H1 (cell line): ENCODE data around the gene CD28. TPM values are rescaled to one million over a fixed set of nuclear protein-coding genes. Genes with fewer than 3 reads are reported as not detected.

Source experiments
- CTCF ChIA-PET: fragments of 300-600 bp; sonication (Branson Sonifier 250); formaldehyde crosslinking; loops from one replicate; lab custom pipeline; 2021; ENCODE audit not compliant: partially characterized antibody; lab: Charles Lee
- POLR2A ChIA-PET: fragments of 300-600 bp; sonication (Branson Sonifier 250); formaldehyde crosslinking; loops from one replicate; lab custom pipeline; 2021; ENCODE audit warnings: inconsistent platforms; ENCODE audit not compliant: partially characterized antibody; lab: Charles Lee
- DNase-seq, 2 experiments: peaks; one replicate each; pipeline versions ENCODE4 v3.0.0 to v3.0.0-alpha.2; 2010 to 2022; ENCODE audit warnings: low spot score in 2 of 2, low read depth in 1 of 2, mixed read lengths in 1 of 2
- FAIRE-seq: peaks from 2 replicates; lab custom pipeline; 2011; peaks lifted over from hg19 to GRCh38; lab: Jason Lieb, UNC
- H2AFZ ChIP-seq: 2 replicates; pipeline ENCODE4 v1.8.1; 2012; ENCODE audit warnings: low read length, inconsistent platforms
- H2AK5ac ChIP-seq: 2 replicates; pipeline ENCODE4 v1.6.1; 2013; ENCODE audit warnings: low read depth, low read length
- H2BK120ac ChIP-seq: replicated peaks from 2 replicates; pipeline ENCODE3; 2013; ENCODE audit warnings: low read depth, low read length, inconsistent platforms
- H2BK12ac ChIP-seq: 2 replicates; pipeline ENCODE4 v1.6.1; 2013; ENCODE audit warnings: low read depth, low read length
- H2BK15ac ChIP-seq: 2 replicates; pipeline ENCODE4 v1.6.1; 2013; ENCODE audit warnings: low read length
- H2BK20ac ChIP-seq: 2 replicates; pipeline ENCODE4 v1.6.1; 2013; ENCODE audit warnings: low read length
- H2BK5ac ChIP-seq: 2 replicates; pipeline ENCODE4 v1.6.1; 2013; ENCODE audit warnings: low read depth, low read length
- H3K14ac ChIP-seq: 2 replicates; pipeline ENCODE4 v1.6.1; 2013; ENCODE audit warnings: inconsistent platforms; ENCODE audit not compliant: insufficient read length
- H3K18ac ChIP-seq: 2 replicates; pipeline ENCODE4 v1.6.1; 2013; ENCODE audit warnings: low read length; ENCODE audit errors: extremely low read depth
- H3K23ac ChIP-seq: 2 replicates; pipeline ENCODE4 v1.6.1; 2013; ENCODE audit warnings: inconsistent platforms; ENCODE audit not compliant: insufficient read length
- H3K23me2 ChIP-seq: 2 replicates; pipeline ENCODE4 v1.6.1; 2013; ENCODE audit warnings: low read depth, low read length
- H3K27ac ChIP-seq: 2 replicates; pipeline ENCODE4 v1.6.1; 2011; ENCODE audit warnings: low read depth, low read length, inconsistent platforms
- H3K27me3 ChIP-seq, 4 experiments: replicated peaks in 1 of 4; 1 replicate in 1 of 4; 2 replicates in 3 of 4; pipeline versions ENCODE4 v1.6.1 to v1.8.1; 2011 to 2013; ENCODE audit warnings: low read length in 3 of 4, mild to moderate bottlenecking in 3 of 4, inconsistent platforms in 2 of 4, mixed read lengths in 2 of 4, moderate library complexity in 1 of 4; ENCODE audit not compliant: control insufficient read depth in 3 of 4, insufficient read depth in 3 of 4; ENCODE audit errors: extremely low read depth in 1 of 4
- H3K36me3 ChIP-seq, 4 experiments: 2 replicates each; pipeline versions ENCODE4 v1.6.1 to v1.8.1; 2011 to 2013; ENCODE audit warnings: mild to moderate bottlenecking in 4 of 4, low read length in 3 of 4, moderate library complexity in 2 of 4, control low read depth in 1 of 4, inconsistent platforms in 1 of 4; ENCODE audit not compliant: insufficient read depth in 4 of 4, control insufficient read depth in 2 of 4
- H3K4ac ChIP-seq: replicated peaks from 2 replicates; pipeline ENCODE3; 2013; ENCODE audit warnings: low read length, low read depth, mixed read lengths, inconsistent platforms; ENCODE audit not compliant: insufficient read length
- H3K4me1 ChIP-seq, 4 experiments: replicated peaks in 1 of 4; 1 replicate in 1 of 4; 2 replicates in 3 of 4; pipeline versions ENCODE4 v1.6.1 to v1.8.1; 2011 to 2013; ENCODE audit warnings: low read length in 3 of 4, inconsistent platforms in 2 of 4, mixed read lengths in 1 of 4; ENCODE audit not compliant: insufficient read depth in 4 of 4, control insufficient read depth in 3 of 4
- H3K4me2 ChIP-seq, 2 experiments: 2 replicates each; pipeline versions ENCODE4 v1.6.1 to v1.8.1; 2011 to 2013; ENCODE audit warnings: low read depth in 2 of 2, low read length in 2 of 2, control low read depth in 1 of 2, inconsistent platforms in 1 of 2, mild to moderate bottlenecking in 1 of 2; ENCODE audit not compliant: insufficient read depth in 1 of 2
- H3K4me3 ChIP-seq, 4 experiments: fragments of 200-600, 300-600 bp in 1 of 4; sonication (generic), shearing (Covaris generic), sonication (Bioruptor Twin) in 1 of 4; 2 replicates each; pipeline versions ENCODE4 v1.5.1 to v1.8.1; 2011 to 2016; ENCODE audit warnings: low read length in 4 of 4, low read depth in 3 of 4, control low read depth in 2 of 4, inconsistent platforms in 2 of 4, mild to moderate bottlenecking in 2 of 4, mixed read lengths in 1 of 4, moderate library complexity in 1 of 4; ENCODE audit not compliant: insufficient read depth in 2 of 4; ENCODE audit errors: extremely low read depth in 1 of 4
- H3K56ac ChIP-seq: replicated peaks from 2 replicates; pipeline ENCODE3; 2013; ENCODE audit warnings: low read depth, mild to moderate bottlenecking, mixed read lengths, low read length, inconsistent platforms; ENCODE audit not compliant: insufficient read length
- H3K79me1 ChIP-seq: 2 replicates; pipeline ENCODE4 v1.6.1; 2013; ENCODE audit warnings: low read depth, low read length, control low read depth
- H3K79me2 ChIP-seq, 2 experiments: 2 replicates each; pipeline versions ENCODE4 v1.6.1 to v1.8.1; 2012 to 2013; ENCODE audit warnings: low read length in 2 of 2, mild to moderate bottlenecking in 2 of 2, inconsistent platforms in 1 of 2; ENCODE audit not compliant: insufficient read depth in 2 of 2, control insufficient read depth in 1 of 2
- H3K9ac ChIP-seq, 4 experiments: replicated peaks in 1 of 4; 1 replicate in 1 of 4; 2 replicates in 3 of 4; pipeline versions ENCODE4 v1.6.1 to v1.8.1; 2011 to 2013; ENCODE audit warnings: low read depth in 3 of 4, low read length in 3 of 4, control low read depth in 2 of 4, mild to moderate bottlenecking in 2 of 4, moderate library complexity in 2 of 4, inconsistent platforms in 1 of 4; ENCODE audit errors: extremely low read depth in 1 of 4
- H3K9me3 ChIP-seq, 2 experiments: 2 replicates each; pipeline versions ENCODE4 v1.6.1 to v1.8.1; 2012 to 2013; ENCODE audit warnings: mild to moderate bottlenecking in 2 of 2, moderate library complexity in 2 of 2, control low read depth in 1 of 2, inconsistent platforms in 1 of 2, low read depth in 1 of 2, low read length in 1 of 2, mixed read lengths in 1 of 2; ENCODE audit not compliant: insufficient read depth in 2 of 2
- H4K20me1 ChIP-seq, 2 experiments: replicated peaks in 1 of 2; 2 replicates each; pipeline versions ENCODE3 to v1.8.1; 2011 to 2013; ENCODE audit warnings: inconsistent platforms in 2 of 2, low read length in 2 of 2, mild to moderate bottlenecking in 1 of 2; ENCODE audit not compliant: insufficient read depth in 2 of 2, control insufficient read depth in 1 of 2
- H4K5ac ChIP-seq: 2 replicates; pipeline ENCODE4 v1.6.1; 2013; ENCODE audit warnings: low read length, low read depth, mixed read lengths, inconsistent platforms; ENCODE audit not compliant: insufficient read length
- H4K8ac ChIP-seq: 2 replicates; pipeline ENCODE4 v1.8.0; 2013; ENCODE audit warnings: mild to moderate bottlenecking, moderate library complexity, low read length, inconsistent platforms; ENCODE audit not compliant: insufficient read depth; ENCODE audit errors: extremely low read depth
- H4K91ac ChIP-seq: replicated peaks from 2 replicates; pipeline ENCODE3; 2013; ENCODE audit warnings: low read length, mixed read lengths, inconsistent platforms; ENCODE audit not compliant: insufficient read length
- POLR2AphosphoS5 ChIP-seq: IDR thresholded peaks from 2 replicates; pipeline ENCODE4 v1.6.1; 2011; ENCODE audit warnings: low read depth, low read length
- WGBS, 2 experiments: shearing (Covaris generic) in 1 of 2; methylation state at CpG; one replicate each; pipeline versions ENCODE4 v1.1.6 to v1.1.7; 2013 to 2015; ENCODE audit warnings: low lambda C conversion rate in 2 of 2, mixed read lengths in 2 of 2, inconsistent platforms in 1 of 2, low coverage in 1 of 2, missing lambda C conversion rate in 1 of 2; ENCODE audit not compliant: insufficient replicate concordance in 2 of 2, insufficient coverage in 1 of 2, insufficient read length in 1 of 2; ENCODE audit errors: extremely low coverage in 1 of 2, missing lambda C conversion rate in 1 of 2; 5-methylcytosine and 5-hydroxymethylcytosine counted together
- polyA plus RNA-seq, 7 experiments: library from polyadenylated mRNA; depleted of rRNA in 3 of 7; stranded (reverse) in 5 of 7; unstranded in 2 of 7; fragments of >200 nt in 5 of 7; fragments of 200-250 nt in 2 of 7; gene quantifications; 1 replicate in 5 of 7; 2 replicates in 1 of 7; 4 replicates in 1 of 7; pipeline versions ENCODE4 v1.2.1 to v1.2.3, GENCODE V29; 2011 to 2013; ENCODE audit warnings: missing spikeins in 2 of 7, mixed read lengths in 2 of 7
- total RNA-seq: library from RNA; stranded (reverse); fragmentation: NEBNext Ultra II Directional; extraction: Animal tissue kit (Norgen Biotek cat#: 25700); gene quantifications from 2 replicates; pipeline ENCODE4 v1.2.1, GENCODE V29; 2021

CD28 gene
- total and polyA plus RNA-seq, 2 of the 8 experiments (the other 6 are each of a cell fraction or from before 2014, with no cell fraction given): not detected

DNA sequence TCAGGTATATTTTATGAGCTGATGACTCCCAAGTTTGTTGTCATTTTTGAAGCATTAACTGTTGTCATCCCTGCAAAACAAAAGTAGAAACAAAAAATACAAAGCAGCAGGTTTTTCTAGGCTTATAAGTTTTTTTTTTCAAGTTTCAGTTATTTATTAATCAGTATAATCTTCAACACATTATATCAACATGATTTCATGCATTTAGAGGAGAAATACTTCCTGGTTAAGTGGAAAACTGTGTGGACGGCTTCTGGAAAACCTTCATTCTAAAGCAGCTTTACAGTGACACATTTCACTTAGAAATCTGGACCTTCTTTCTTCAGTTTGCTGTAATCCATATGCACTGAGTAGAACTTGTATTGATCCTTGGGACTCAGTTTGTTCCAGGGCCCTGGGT lies 34.6 kb upstream of the CD28 start:
- Histone ChIP-seq H3K4me3 (no peak overlapping the region), H3K4me2 (no peak overlapping the region), H2BK120ac (no peak overlapping the region), H2AFZ (no peak overlapping the region), H2BK12ac (no peak overlapping the region), H2BK15ac (no peak overlapping the region), H3K27ac (no peak overlapping the region), H3K79me2 (no peaks in the 10 kb centered on the region), H2BK5ac (no peak overlapping the region), H2BK20ac (no peak overlapping the region), H4K91ac (no peak overlapping the region), H4K5ac (no peak overlapping the region), H3K4ac (no peak overlapping the region), H3K56ac (no peak overlapping the region), H4K20me1 (no peaks in the 10 kb centered on the region), H3K4me1 (no peaks in the 10 kb centered on the region), H3K23me2 (no peaks in the 10 kb centered on the region), H3K9me3 (no peaks in the 10 kb centered on the region), H3K27me3 (no peaks in the 10 kb centered on the region), H3K14ac (no peak overlapping the region), H3K18ac (no peak overlapping the region), H3K79me1 (no peaks in the 10 kb centered on the region), H3K36me3 (no peaks in the 10 kb centered on the region), H3K23ac (no peak overlapping the region), H4K8ac (no peak overlapping the region), H3K9ac (no peak overlapping the region), H2AK5ac (no peak overlapping the region)
- DNase-seq (no peak), FAIRE-seq (no peak)
- ChIA-PET POLR2A (no interaction called here), CTCF (interaction anchor here (0.6 to 1.2 kb wide), 2 partner anchors 10 to 948 kb away, joined by 3 read pairs; no protein-coding TSS in a partner anchor)
- 100% methylated on average over 1 of the region's 1 CpG; no CpG with 5 or more reads in 1 of the 2 experiments for WGBS, 2 experiments
- TF ChIP-seq POLR2AphosphoS5: no peak
